Measurements from ENCODE around the gene CHMP4B.

The CHMP4B gene

DNA sequence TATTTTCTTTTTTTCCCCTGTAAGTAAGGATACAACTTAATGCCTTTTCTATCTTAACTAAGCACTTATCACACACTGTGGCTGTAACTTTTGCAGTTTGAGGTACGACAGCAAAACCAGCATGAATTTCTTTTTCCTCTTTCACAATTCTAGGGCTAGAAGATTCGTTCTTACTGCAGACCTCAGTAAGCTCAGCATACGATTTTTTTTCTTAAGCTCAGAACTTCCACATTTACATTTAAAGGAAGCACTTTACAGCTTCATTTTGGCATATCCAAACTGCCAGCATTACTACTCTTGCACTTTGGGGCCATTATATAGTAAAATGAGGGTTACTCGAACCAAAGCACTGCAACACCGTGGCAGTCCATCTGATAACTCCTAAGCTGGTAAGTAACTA, 889 bp upstream of the CHMP4B start:
- TF ChIP-seq, protein P1, sequence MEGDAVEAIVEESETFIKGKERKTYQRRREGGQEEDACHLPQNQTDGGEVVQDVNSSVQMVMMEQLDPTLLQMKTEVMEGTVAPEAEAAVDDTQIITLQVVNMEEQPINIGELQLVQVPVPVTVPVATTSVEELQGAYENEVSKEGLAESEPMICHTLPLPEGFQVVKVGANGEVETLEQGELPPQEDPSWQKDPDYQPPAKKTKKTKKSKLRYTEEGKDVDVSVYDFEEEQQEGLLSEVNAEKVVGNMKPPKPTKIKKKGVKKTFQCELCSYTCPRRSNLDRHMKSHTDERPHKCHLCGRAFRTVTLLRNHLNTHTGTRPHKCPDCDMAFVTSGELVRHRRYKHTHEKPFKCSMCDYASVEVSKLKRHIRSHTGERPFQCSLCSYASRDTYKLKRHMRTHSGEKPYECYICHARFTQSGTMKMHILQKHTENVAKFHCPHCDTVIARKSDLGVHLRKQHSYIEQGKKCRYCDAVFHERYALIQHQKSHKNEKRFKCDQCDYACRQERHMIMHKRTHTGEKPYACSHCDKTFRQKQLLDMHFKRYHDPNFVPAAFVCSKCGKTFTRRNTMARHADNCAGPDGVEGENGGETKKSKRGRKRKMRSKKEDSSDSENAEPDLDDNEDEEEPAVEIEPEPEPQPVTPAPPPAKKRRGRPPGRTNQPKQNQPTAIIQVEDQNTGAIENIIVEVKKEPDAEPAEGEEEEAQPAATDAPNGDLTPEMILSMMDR (IDR thresholded peaks at IDR 0.05; ENCODE audit: low read depth, low read length, missing control alignments), result no peak
- no peak for DNase-seq (ENCODE audit: low read depth)
- no peak overlapping the region for H3K4me3 ChIP-seq (ENCODE audit: low read depth, low read length)

DNA sequence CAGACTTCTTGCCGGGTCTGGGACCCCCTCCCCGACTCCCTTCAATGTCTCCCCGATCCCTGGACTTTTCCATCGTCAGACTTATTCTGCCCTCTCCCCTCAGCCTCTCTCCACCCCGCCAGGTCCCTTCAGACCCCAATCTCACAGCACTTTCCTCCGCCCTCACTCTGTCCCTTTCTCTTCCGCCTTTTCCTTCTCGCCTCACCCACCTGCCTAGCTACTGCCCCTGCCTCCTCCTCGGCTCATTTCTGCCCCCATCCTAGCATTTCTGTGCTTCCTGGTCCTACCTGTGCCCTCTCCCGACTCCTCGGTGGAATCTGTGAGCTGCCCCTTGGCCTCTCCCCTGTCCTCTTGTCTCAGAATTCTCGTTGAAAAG, 616 bp downstream of the CHMP4B start:
- TF ChIP-seq, protein P1 (IDR thresholded peaks at IDR 0.05; ENCODE audit: low read depth, low read length, missing control alignments), result no peak
- no peak for DNase-seq (ENCODE audit: low read depth)
- peak overlapping the region; percentile 84 for H3K4me3 ChIP-seq (ENCODE audit: low read depth, low read length)

DNA sequence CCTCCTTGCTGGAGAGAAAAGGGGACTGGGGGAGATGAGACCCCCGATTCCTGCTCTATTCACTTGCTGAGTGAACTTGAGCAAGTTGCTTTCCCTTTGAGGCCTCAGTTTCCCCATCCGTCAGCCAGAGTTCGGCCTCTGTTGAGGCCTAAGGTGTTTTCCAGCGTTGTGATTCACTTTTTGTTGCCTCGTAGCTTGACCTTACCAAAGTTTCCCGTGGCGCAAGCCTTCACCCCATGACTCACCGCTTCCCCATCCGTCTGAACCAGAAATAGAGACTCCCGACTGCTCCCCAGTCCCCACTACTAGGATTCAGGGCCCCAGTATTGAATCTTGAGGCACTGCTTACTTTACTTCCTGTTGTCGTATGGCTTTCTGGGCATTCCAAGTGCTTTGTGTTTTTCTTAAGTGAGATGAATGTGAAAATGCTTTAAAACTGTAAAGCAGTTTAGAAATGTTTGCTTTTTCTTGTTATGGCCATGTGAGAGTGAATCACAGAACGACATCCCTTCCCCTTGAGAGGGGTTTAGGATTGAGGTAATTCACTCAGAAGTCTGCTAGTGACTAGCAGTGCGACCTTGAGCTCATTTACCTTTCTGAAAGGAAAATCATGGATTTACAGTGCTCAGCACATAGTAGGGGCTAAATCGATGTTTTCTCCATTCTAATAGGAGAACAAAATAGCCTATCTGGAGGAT, 1.2 kb downstream of the CHMP4B start:
- TF ChIP-seq, protein P1 (IDR thresholded peaks at IDR 0.05; ENCODE audit: low read depth, low read length, missing control alignments), result no peak
- no peak for DNase-seq (ENCODE audit: low read depth)
- peak overlapping the region; percentile 84 for H3K4me3 ChIP-seq (ENCODE audit: low read depth, low read length)

DNA sequence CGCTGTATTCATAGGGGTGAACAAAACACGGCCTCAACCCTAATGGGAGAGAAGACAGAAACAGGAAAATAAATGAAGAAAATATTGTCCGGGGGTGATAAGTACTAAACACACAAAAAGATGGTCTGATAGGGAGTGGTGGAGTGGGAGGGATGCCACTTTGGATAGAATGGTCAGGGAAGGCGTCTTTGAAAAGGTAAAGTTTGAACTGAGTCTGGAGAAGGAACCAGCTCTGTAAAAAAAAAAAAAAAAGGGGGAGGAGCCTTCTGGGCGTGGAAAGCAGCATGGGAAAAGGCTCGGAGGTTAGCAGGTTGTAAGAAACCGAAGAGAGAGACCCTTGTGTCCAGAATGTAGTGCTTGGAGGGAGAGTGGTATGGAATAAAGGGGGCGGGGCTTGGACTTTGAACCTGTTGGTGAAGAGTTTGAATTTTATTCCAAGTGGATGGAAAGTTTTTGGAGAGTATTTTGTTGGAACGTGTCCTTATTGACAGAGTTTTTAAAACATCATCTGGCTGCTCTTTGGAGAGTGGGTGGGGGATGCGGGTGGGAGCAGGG, 1.8 kb downstream of the CHMP4B start:
- H3K4me3 ChIP-seq (ENCODE audit: low read depth, low read length), result peak overlapping the region; percentile 84
- DNase-seq (ENCODE audit: low read depth), result no peak

DNA sequence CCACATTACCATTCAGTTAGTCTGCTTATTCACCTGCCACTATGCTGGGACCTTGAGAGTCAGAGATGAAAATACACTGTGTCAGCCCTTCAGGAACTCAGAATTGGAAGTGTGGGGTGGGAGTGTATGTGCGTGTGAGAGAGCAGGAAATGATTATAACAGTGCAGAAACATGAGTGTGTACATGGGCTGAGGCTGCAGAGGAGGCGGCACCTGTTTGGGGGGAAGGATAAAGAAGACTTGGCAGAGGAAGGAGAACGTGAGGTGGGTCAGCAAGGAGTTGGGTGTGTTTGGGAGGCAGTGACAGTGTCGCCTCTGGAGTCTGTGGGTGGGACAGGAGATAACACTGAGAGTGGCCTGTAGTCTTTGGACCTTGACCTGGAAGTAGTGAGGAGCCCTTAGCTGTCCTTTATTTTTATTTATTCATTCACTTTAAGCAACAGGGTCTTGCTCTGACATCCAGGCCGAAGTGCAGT, 3.1 kb downstream of the CHMP4B start:
- no peak for DNase-seq (ENCODE audit: low read depth)
- TF ChIP-seq, protein P1 (IDR thresholded peaks at IDR 0.05; ENCODE audit: low read depth, low read length, missing control alignments), result no peak
- no peak overlapping the region for H3K4me3 ChIP-seq (ENCODE audit: low read depth, low read length)

More for the DNA sequence above, 1.8 kb downstream of the CHMP4B start:
- TF ChIP-seq, protein P1 (IDR thresholded peaks at IDR 0.05; ENCODE audit: low read depth, low read length, missing control alignments), result no peak

DNA sequence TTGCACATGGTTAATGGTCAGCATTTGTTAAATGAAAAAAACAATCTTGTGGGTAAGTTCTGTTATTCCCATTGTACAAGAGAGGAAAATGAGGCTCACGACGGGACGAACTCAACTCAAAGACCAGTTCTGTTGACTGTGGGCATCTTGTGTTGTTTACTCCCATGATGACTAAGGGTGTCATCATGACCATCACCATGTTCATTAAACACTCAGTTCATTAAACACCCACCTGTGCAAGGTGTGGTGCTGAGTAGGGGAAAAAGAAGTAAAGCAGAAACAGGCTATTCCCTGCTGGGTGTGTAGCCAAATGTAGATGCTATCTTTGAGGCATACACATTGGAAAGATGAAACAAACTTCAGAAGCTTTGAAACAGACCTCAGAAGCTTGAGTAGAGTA, 4.5 kb downstream of the CHMP4B start:
- TF ChIP-seq, protein P1 (IDR thresholded peaks at IDR 0.05; ENCODE audit: low read depth, low read length, missing control alignments), result no peak
- no peak overlapping the region for H3K4me3 ChIP-seq (ENCODE audit: low read depth, low read length)
- DNase-seq (ENCODE audit: low read depth), result no peak

DNA sequence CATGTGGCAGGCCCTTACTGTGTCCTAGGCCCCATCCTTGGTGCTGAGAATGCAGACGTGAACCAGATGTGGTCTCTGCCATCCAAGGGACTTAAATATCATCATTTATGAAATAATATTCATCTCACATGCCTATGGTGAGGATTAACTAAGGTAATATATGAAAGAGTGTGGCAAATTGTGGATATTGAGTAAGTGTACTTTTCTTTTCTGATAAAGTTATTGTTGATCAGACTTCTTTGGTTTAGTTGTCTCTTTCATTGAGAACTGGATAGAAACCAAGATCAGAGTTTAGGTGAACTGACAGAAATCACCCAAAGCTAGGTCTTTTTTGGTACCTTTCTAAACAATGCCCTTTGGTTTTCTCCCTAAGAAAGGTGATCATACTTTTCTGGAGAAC, 5.0 kb downstream of the CHMP4B start:
- DNase-seq (ENCODE audit: low read depth), result no peak
- H3K4me3 ChIP-seq (ENCODE audit: low read depth, low read length), result no peak overlapping the region
- TF ChIP-seq, protein P1 (IDR thresholded peaks at IDR 0.05; ENCODE audit: low read depth, low read length, missing control alignments), result no peak

All from GM12864 (cell line).